Type B pancreatic cell (in vitro differentiated cells): ENCODE measurements around the gene DNMT3A. TPM values are rescaled to one million over a fixed set of nuclear protein-coding genes. Genes with fewer than 3 reads are reported as not detected.

Experiments used
- DNase-seq: peaks from one replicate; pipeline ENCODE4 v3.0.0; 2021; ENCODE audit warnings: mixed read lengths; ENCODE audit not compliant: unreplicated experiment; ENCODE audit errors: extremely low spot score
- H3K27ac Mint-ChIP-seq: 2 replicates; pipeline ENCODE4 v1.8.0; 2021; ENCODE audit warnings: mild to moderate bottlenecking, mixed read lengths
- H3K27me3 Mint-ChIP-seq: 2 replicates; pipeline ENCODE4 v1.8.0; 2021; ENCODE audit warnings: mixed read lengths
- H3K36me3 Mint-ChIP-seq: 2 replicates; pipeline ENCODE4 v1.8.0; 2021; ENCODE audit warnings: mixed read lengths
- H3K4me1 Mint-ChIP-seq: one replicate; pipeline ENCODE4 v1.8.0; 2021; ENCODE audit warnings: mixed read lengths; ENCODE audit not compliant: unreplicated experiment
- H3K4me3 Mint-ChIP-seq: 2 replicates; pipeline ENCODE4 v1.8.0; 2021; ENCODE audit warnings: mild to moderate bottlenecking, mixed read lengths
- H3K9me3 Mint-ChIP-seq: 2 replicates; pipeline ENCODE4 v1.8.0; 2021; ENCODE audit warnings: mixed read lengths
- CTCF ChIP-seq: fragments of 200-600 bp; sonication (generic); conservative IDR thresholded peaks from 2 replicates; pipeline ENCODE4 v1.5.0; 2021; ENCODE audit warnings: antibody characterized with exemption, mild to moderate bottlenecking
- total RNA-seq: library from RNA; stranded (reverse); gene quantifications from 2 replicates; pipeline ENCODE4 v1.2.1, GENCODE V29; 2021; ENCODE audit warnings: low replicate concordance

Gene DNMT3A
- total RNA-seq, 1 donor from 2014 or later, result 139 TPM

GRCh38 chr2:25315316-25315680 lies 26.4 kb downstream of the DNMT3A start:
- TF ChIP-seq CTCF, result no peak
- Mint-ChIP-seq H3K4me3 (no peak overlapping the region), H3K36me3 (peaks cover 3% of the 10 kb centered on the region), H3K4me1 (peaks cover 26% of the 10 kb centered on the region), H3K27me3 (no peaks in the 10 kb centered on the region), H3K27ac (no peak overlapping the region), H3K9me3 (no peaks in the 10 kb centered on the region)
- DNase-seq, result no peak

GRCh38 chr2:25314514-25315315 lies 27.0 kb downstream of the DNMT3A start:
- DNase-seq, result no peak
- Mint-ChIP-seq H3K4me1 (peaks cover 27% of the 10 kb centered on the region), H3K4me3 (no peak overlapping the region), H3K27ac (peak overlapping the region; percentile 29), H3K9me3 (no peaks in the 10 kb centered on the region), H3K27me3 (no peaks in the 10 kb centered on the region), H3K36me3 (peaks cover 3% of the 10 kb centered on the region)
- TF ChIP-seq CTCF, result no peak

GRCh38 chr2:25313711-25314513 lies 27.8 kb downstream of the DNMT3A start:
- Mint-ChIP-seq H3K4me1 (peaks cover 27% of the 10 kb centered on the region), H3K27me3 (no peaks in the 10 kb centered on the region), H3K4me3 (no peak overlapping the region), H3K27ac (no peak overlapping the region), H3K9me3 (no peaks in the 10 kb centered on the region), H3K36me3 (peaks cover 6% of the 10 kb centered on the region)
- TF ChIP-seq CTCF, result no peak
- no peak for DNase-seq

- Mint-ChIP-seq H3K36me3 (peaks cover 10% of the 10 kb centered on the region), H3K27me3 (no peaks in the 10 kb centered on the region), H3K9me3 (no peaks in the 10 kb centered on the region), H3K4me1 (peaks cover 27% of the 10 kb centered on the region), H3K4me3 (no peak overlapping the region), H3K27ac (peak overlapping the region; percentile 21)
- no peak for TF ChIP-seq CTCF
- DNase-seq, result no peak
These were observed 28.6 kb downstream of the DNMT3A start for GRCh38 chr2:25312958-25313710.

GRCh38 chr2:25311865-25312575 lies 29.7 kb downstream of the DNMT3A start:
- H3K4me1 Mint-ChIP-seq, result peaks cover 27% of the 10 kb centered on the region
- DNase-seq, result no peak
- no peaks in the 10 kb centered on the region for H3K9me3 Mint-ChIP-seq
- peaks cover 8% of the 10 kb centered on the region for H3K36me3 Mint-ChIP-seq
- no peaks in the 10 kb centered on the region for H3K27me3 Mint-ChIP-seq
- TF ChIP-seq CTCF, result no peak
- no peak overlapping the region for H3K4me3 Mint-ChIP-seq
- H3K27ac Mint-ChIP-seq, result no peak overlapping the region
